ENCODE measurements around the gene NUDT16L1. TPM values are rescaled to one million over a fixed set of nuclear protein-coding genes. Genes with fewer than 3 reads are reported as not detected.
A peak's percentile ranks its signal among the peaks of the same experiment; 100 is the strongest.

NUDT16L1 gene
- polyA plus RNA-seq, 3 donors from 2014 or later = 86.5 to 125 (median 99.6) TPM

- peak overlapping the region in 1 of 6 donors; percentile 73 for H3K27ac Mint-ChIP-seq
- peaks cover under 1 to 4% of the 10 kb centered on the region in 2 donors for H3K4me1 Mint-ChIP-seq
- no peaks in the 10 kb centered on the region for H3K9me3 Mint-ChIP-seq
- no peak for DNase-seq
- H3K4me3 Mint-ChIP-seq = no peak overlapping the region
- H3K36me3 Mint-ChIP-seq = peaks cover 0 to 2% (median under 1%) of the 10 kb centered on the region in 3 donors
- peaks cover 1 to 9% (median 5%) of the 10 kb centered on the region in 3 donors for H3K27me3 Mint-ChIP-seq (ENCODE audit: low read depth in 3 of 3)
Observed at GRCh38 chr16:4689864-4690704, 3.3 kb upstream of the NUDT16L1 start.

- Mint-ChIP-seq H3K27ac (peak overlapping the region in 4 of 6 donors; percentile 51 to 78 (median 61)), H3K4me1 (peaks cover 9 to 14% of the 10 kb centered on the region in 2 donors), H3K4me3 (peak overlapping the region; percentile 10 to 69 (median 45)), H3K27me3 (ENCODE audit: low read depth in 3 of 3) (peaks cover 1 to 15% (median 5%) of the 10 kb centered on the region in 3 donors), H3K9me3 (no peaks in the 10 kb centered on the region), H3K36me3 (no peaks in the 10 kb centered on the region)
- no peak for DNase-seq
Observed at GRCh38 chr16:4690946-4691665, 2.3 kb upstream of the NUDT16L1 start.

GRCh38 chr16:4691666-4692412, 1.5 kb upstream of the NUDT16L1 start:
- peaks cover 9 to 15% of the 10 kb centered on the region in 2 donors for H3K4me1 Mint-ChIP-seq
- H3K9me3 Mint-ChIP-seq = no peaks in the 10 kb centered on the region
- DNase-seq = no peak
- H3K36me3 Mint-ChIP-seq = no peaks in the 10 kb centered on the region
- peak overlapping the region in 4 of 5 donors; percentile 27 to 69 (median 54) for H3K4me3 Mint-ChIP-seq
- H3K27ac Mint-ChIP-seq = peak overlapping the region in 2 of 6 donors; percentile 51 to 60
- peaks cover 1 to 15% (median 5%) of the 10 kb centered on the region in 3 donors for H3K27me3 Mint-ChIP-seq (ENCODE audit: low read depth in 3 of 3)

- Mint-ChIP-seq H3K4me1 (peaks cover 9 to 15% of the 10 kb centered on the region in 2 donors), H3K27ac (peak overlapping the region; percentile 76 to 88 (median 83)), H3K36me3 (no peaks in the 10 kb centered on the region), H3K9me3 (no peaks in the 10 kb centered on the region), H3K27me3 (ENCODE audit: low read depth in 3 of 3) (peaks cover 1 to 13% (median 5%) of the 10 kb centered on the region in 3 donors), H3K4me3 (peak overlapping the region; percentile 84 to 88 (median 85))
- DNase-seq = no peak
Observed at GRCh38 chr16:4692460-4693295, 684 bp upstream of the NUDT16L1 start.

GRCh38 chr16:4693956-4694641, 737 bp downstream of the NUDT16L1 start:
- peak overlapping the region in 4 of 6 donors; percentile 69 to 85 (median 78) for H3K27ac Mint-ChIP-seq
- peak overlapping the region; percentile 54 to 87 (median 73) for H3K4me3 Mint-ChIP-seq
- peaks cover 9 to 15% of the 10 kb centered on the region in 2 donors for H3K4me1 Mint-ChIP-seq
- H3K36me3 Mint-ChIP-seq = no peaks in the 10 kb centered on the region
- H3K27me3 Mint-ChIP-seq (ENCODE audit: low read depth in 3 of 3) = peaks cover 0 to 9% (median 3%) of the 10 kb centered on the region in 3 donors
- no peaks in the 10 kb centered on the region for H3K9me3 Mint-ChIP-seq
- peak in 1 of 3 donors; percentile 41 for DNase-seq

- H3K27me3 Mint-ChIP-seq (ENCODE audit: low read depth in 3 of 3) = peaks cover 0 to 9% (median 7%) of the 10 kb centered on the region in 3 donors
- H3K27ac Mint-ChIP-seq = peak overlapping the region; percentile 65 to 85 (median 78)
- H3K4me3 Mint-ChIP-seq = peak overlapping the region; percentile 54 to 87 (median 73)
- H3K4me1 Mint-ChIP-seq = peaks cover 9 to 15% of the 10 kb centered on the region in 2 donors
- DNase-seq = no peak
- H3K9me3 Mint-ChIP-seq = no peaks in the 10 kb centered on the region
- peaks cover 4 to 6% (median 6%) of the 10 kb centered on the region in 3 donors for H3K36me3 Mint-ChIP-seq
Observed at GRCh38 chr16:4694642-4695451, 1.5 kb downstream of the NUDT16L1 start.

- Mint-ChIP-seq H3K27me3 (ENCODE audit: low read depth in 3 of 3) (peaks cover 0 to 7% (median 7%) of the 10 kb centered on the region in 3 donors), H3K36me3 (peaks cover 5 to 7% (median 6%) of the 10 kb centered on the region in 3 donors), H3K4me1 (peaks cover 9 to 15% of the 10 kb centered on the region in 2 donors), H3K27ac (peak overlapping the region; percentile 65 to 85 (median 77)), H3K9me3 (no peaks in the 10 kb centered on the region), H3K4me3 (peak overlapping the region; percentile 54 to 87 (median 73))
- DNase-seq = peak in 1 of 3 donors; percentile 46
Observed at GRCh38 chr16:4695473-4696171, 2.3 kb downstream of the NUDT16L1 start.

GRCh38 chr16:4696172-4696904, 3.0 kb downstream of the NUDT16L1 start:
- Mint-ChIP-seq H3K4me1 (peaks cover 9 to 15% of the 10 kb centered on the region in 2 donors), H3K27me3 (ENCODE audit: low read depth in 3 of 3) (peaks cover 0 to 7% (median 7%) of the 10 kb centered on the region in 3 donors), H3K27ac (peak overlapping the region in 2 of 6 donors; percentile 34 to 76), H3K9me3 (no peaks in the 10 kb centered on the region), H3K4me3 (peak overlapping the region in 2 of 5 donors; percentile 4 to 14), H3K36me3 (peaks cover 5 to 7% (median 6%) of the 10 kb centered on the region in 3 donors)
- DNase-seq = no peak

- no peak for DNase-seq
- Mint-ChIP-seq H3K36me3 (peaks cover 5 to 9% (median 6%) of the 10 kb centered on the region in 3 donors), H3K27ac (peak overlapping the region in 1 of 6 donors; percentile 7), H3K4me3 (no peak overlapping the region), H3K27me3 (ENCODE audit: low read depth in 3 of 3) (peaks cover 0 to 9% (median 7%) of the 10 kb centered on the region in 3 donors), H3K9me3 (no peaks in the 10 kb centered on the region), H3K4me1 (peaks cover 9 to 15% of the 10 kb centered on the region in 2 donors)
Observed at GRCh38 chr16:4696905-4697847, 3.8 kb downstream of the NUDT16L1 start.

All from immature natural killer cell (primary cell).